Tibial nerve (tissue), 4 donors: ENCODE data around the gene SESN2. TPM values are rescaled to one million over a fixed set of nuclear protein-coding genes. Genes with fewer than 3 reads are reported as not detected.

Experiments used
- DNase-seq, 2 donors: peaks; one replicate each; pipeline ENCODE4 v3.0.0-alpha.2; 2019; ENCODE audit warnings: low spot score in 2 of 2
- H3K27ac ChIP-seq, 4 donors: fragments of 200-600 bp; sonication (generic) in 3 of 4; one replicate each; pipeline ENCODE4 v1.5.1; 2017 to 2019; ENCODE audit warnings: mild to moderate bottlenecking in 1 of 4
- H3K27me3 ChIP-seq, 2 donors: fragments of 200-600 bp; sonication (generic) in 1 of 2; one replicate each; pipeline versions ENCODE4 v1.5.1 to v1.6.0; 2017 to 2019
- H3K36me3 ChIP-seq, 3 donors: fragments of 200-600 bp; sonication (generic); one replicate each; pipeline ENCODE4 v1.5.1; 2018 to 2019
- H3K4me1 ChIP-seq, 4 donors: fragments of 200-600 bp; sonication (generic) in 3 of 4; one replicate each; pipeline ENCODE4 v1.5.1; 2017 to 2019
- H3K4me3 ChIP-seq, 4 donors: fragments of 200-600 bp; sonication (generic) in 3 of 4; one replicate each; pipeline ENCODE4 v1.5.1; 2017 to 2019; ENCODE audit warnings: mild to moderate bottlenecking in 1 of 4, moderate library complexity in 1 of 4
- H3K9me3 ChIP-seq, 4 donors: fragments of 200-600 bp; sonication (generic) in 3 of 4; one replicate each; pipeline ENCODE4 v1.5.1; 2017 to 2019
- CTCF ChIP-seq, 5 experiments: fragments of 200-600 bp in 3 of 5; fragments of 450-650 bp in 2 of 5; sonication (generic) in 3 of 5; IDR thresholded peaks; one replicate each; pipeline ENCODE4 v1.5.1; 2016 to 2019; ENCODE audit warnings: antibody characterized with exemption in 5 of 5, mild to moderate bottlenecking in 3 of 5, moderate library complexity in 2 of 5
- EP300 ChIP-seq, 2 donors: sonication (generic); formaldehyde crosslinking; IDR thresholded peaks; one replicate each; pipeline ENCODE4 v1.6.1; 2017; ENCODE audit warnings: antibody characterized with exemption in 2 of 2, mild to moderate bottlenecking in 1 of 2
- POLR2A ChIP-seq, 2 donors: fragments of 450-650 bp; IDR thresholded peaks; one replicate each; pipeline ENCODE4 v1.6.1; 2017; ENCODE audit warnings: antibody characterized with exemption in 2 of 2, mild to moderate bottlenecking in 2 of 2, moderate library complexity in 2 of 2
- WGBS, 2 donors: methylation state at CpG; one replicate each; pipeline ENCODE4 v1.1.5; 2018; 5-methylcytosine and 5-hydroxymethylcytosine counted together
- total RNA-seq, 4 donors: library from RNA; depleted of rRNA; stranded (reverse); fragments of >200 nt; gene quantifications; one replicate each; pipeline ENCODE4 v1.1.0, GENCODE V29; 2016

The SESN2 gene
- total RNA-seq, 4 donors from 2014 or later, result 6.9 to 16.2 (median 8.9) TPM

- Histone ChIP-seq H3K4me1 (peaks cover 0 to 59% (median 24%) of the 10 kb centered on the region in 4 donors), H3K27me3 (no peaks in the 10 kb centered on the region), H3K9me3 (no peaks in the 10 kb centered on the region), H3K36me3 (peaks cover 0 to 33% (median 0%) of the 10 kb centered on the region in 3 donors), H3K4me3 (peak within 1 kb of the TSS; percentile 82 to 99 (median 90)), H3K27ac (peak within 1 kb of the TSS; percentile 80 to 92 (median 87))
- peak; percentile 98 to 99 for DNase-seq
- 0 to 1% methylated on average over 39 to 40 of the region's 40 CpGs for WGBS, 2 donors
- peak; percentile 54 to 88 for TF ChIP-seq POLR2A (IDR thresholded peaks at IDR 0.05)
- peak in 1 of 5 experiments; percentile 19 for TF ChIP-seq CTCF (IDR thresholded peaks at IDR 0.05)
- peak; percentile 91 to 98 for TF ChIP-seq EP300 (IDR thresholded peaks at IDR 0.05)
Observed at GRCh38 chr1:28232558-28233263, 26.6 kb upstream of the SESN2 start, which contains the start of gene DNAJC8. Gene DNAJC8, minus strand, starts transcription at chr1:28233029. Its CDS starts 31 bp downstream, at chr1:28232998.

- whole genome bisulfite sequencing, 2 donors, result 63% methylated on average over 14 of the region's 14 CpGs
- no peaks in the 10 kb centered on the region for H3K9me3 ChIP-seq
Observed at GRCh38 chr1:28233264-28233606, 26.1 kb upstream of the SESN2 start.

GRCh38 chr1:28235755-28236655 lies 23.3 kb upstream of the SESN2 start, which contains the start of gene ATP5IF1:
Gene ATP5IF1, plus strand, starts transcription at chr1:28236124. Its CDS starts 60 bp downstream, at chr1:28236184.
- H3K9me3 ChIP-seq, result no peaks in the 10 kb centered on the region
- 0% methylated on average over 41 to 60 of the region's 60 CpGs for WGBS, 2 donors
- H3K4me3 ChIP-seq, result peak within 1 kb of the TSS; percentile 82 to 92 (median 88)
- peak within 1 kb of the TSS; percentile 65 to 94 (median 90) for H3K27ac ChIP-seq
- peak; percentile 96 to 97 for DNase-seq
- H3K27me3 ChIP-seq, result no peaks in the 10 kb centered on the region
- H3K4me1 ChIP-seq, result peaks cover 0 to 55% (median 24%) of the 10 kb centered on the region in 4 donors
- H3K36me3 ChIP-seq, result peaks cover 0 to 9% (median 0%) of the 10 kb centered on the region in 3 donors
- TF ChIP-seq CTCF (IDR thresholded peaks at IDR 0.05), result no peak
- TF ChIP-seq POLR2A (IDR thresholded peaks at IDR 0.05), result peak; percentile 71 to 96
- peak in 1 of 2 donors; percentile 99 for TF ChIP-seq EP300 (IDR thresholded peaks at IDR 0.05)

More at GRCh38 chr1:28233264-28233606, 26.1 kb upstream of the SESN2 start:
- peak overlapping the region; percentile 82 to 99 (median 90) for H3K4me3 ChIP-seq
- H3K27me3 ChIP-seq, result no peaks in the 10 kb centered on the region
- no peak for TF ChIP-seq CTCF (IDR thresholded peaks at IDR 0.05)
- TF ChIP-seq EP300 (IDR thresholded peaks at IDR 0.05), result no peak
- no peak for TF ChIP-seq POLR2A (IDR thresholded peaks at IDR 0.05)
- peaks cover 0 to 32% (median 0%) of the 10 kb centered on the region in 3 donors for H3K36me3 ChIP-seq
- H3K4me1 ChIP-seq, result peaks cover 0 to 64% (median 24%) of the 10 kb centered on the region in 4 donors
- no peak for DNase-seq
- peak overlapping the region; percentile 80 to 92 (median 87) for H3K27ac ChIP-seq

- no peak for TF ChIP-seq POLR2A (IDR thresholded peaks at IDR 0.05)
- no peak for TF ChIP-seq EP300 (IDR thresholded peaks at IDR 0.05)
- TF ChIP-seq CTCF (IDR thresholded peaks at IDR 0.05), result no peak
- DNase-seq, result no peak
- peak overlapping the region; percentile 65 to 94 (median 90) for H3K27ac ChIP-seq
- no peaks in the 10 kb centered on the region for H3K27me3 ChIP-seq
- 11 to 12% methylated on average over 20 of the region's 20 CpGs for WGBS, 2 donors
- H3K4me1 ChIP-seq, result peaks cover 0 to 47% (median 17%) of the 10 kb centered on the region in 4 donors
- H3K4me3 ChIP-seq, result peak overlapping the region; percentile 82 to 92 (median 88)
- H3K36me3 ChIP-seq, result peaks cover 0 to 9% (median 0%) of the 10 kb centered on the region in 3 donors
- H3K9me3 ChIP-seq, result no peaks in the 10 kb centered on the region
Observed at GRCh38 chr1:28236656-28237322, 22.5 kb upstream of the SESN2 start.
